Stimulated activated CD4-positive, alpha-beta T cell treated with anti-CD3 and anti-CD28 coated beads, Interleukin-1b, Interleukin-23, amount 100 ng/mL, for 24 hours (primary cell): ENCODE measurements around the gene CES3.
"Not testable (repeated sequence)": the region's sequence is repeated elsewhere in the genome, so short reads cannot be mapped to it uniquely, and the experiment has no call there.

Source experiments
- DNase-seq, 4 experiments: peaks; one replicate each; pipeline ENCODE4 v3.0.0-alpha.2; 2020; ENCODE audit warnings: low read depth in 4 of 4, low spot score in 1 of 4

CES3 gene

DNA sequence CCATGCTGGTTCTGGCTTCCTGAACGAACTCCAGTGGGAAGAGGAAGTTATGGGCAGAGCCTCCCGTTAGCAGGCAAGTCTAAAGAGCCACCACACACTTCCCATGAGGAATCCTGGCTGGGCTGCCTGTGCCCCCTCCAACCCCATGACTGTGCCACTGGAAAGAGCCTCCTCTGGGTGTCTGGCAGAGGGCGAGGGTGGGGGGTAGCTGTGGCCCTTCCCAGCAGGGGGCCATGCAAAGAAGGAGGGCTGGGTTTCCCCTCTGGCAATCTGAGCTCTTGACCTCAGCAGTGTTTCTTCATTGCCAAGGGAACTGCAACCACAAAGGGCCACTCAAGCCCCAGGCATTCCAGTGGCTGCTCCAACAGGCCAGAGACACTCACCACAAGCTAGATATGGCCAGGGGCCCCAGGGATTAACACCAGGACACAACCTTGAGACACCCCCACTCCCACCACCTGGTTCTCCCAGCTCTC, 34.1 kb upstream of the CES3 start:
- DNase-seq, result no peak

DNA sequence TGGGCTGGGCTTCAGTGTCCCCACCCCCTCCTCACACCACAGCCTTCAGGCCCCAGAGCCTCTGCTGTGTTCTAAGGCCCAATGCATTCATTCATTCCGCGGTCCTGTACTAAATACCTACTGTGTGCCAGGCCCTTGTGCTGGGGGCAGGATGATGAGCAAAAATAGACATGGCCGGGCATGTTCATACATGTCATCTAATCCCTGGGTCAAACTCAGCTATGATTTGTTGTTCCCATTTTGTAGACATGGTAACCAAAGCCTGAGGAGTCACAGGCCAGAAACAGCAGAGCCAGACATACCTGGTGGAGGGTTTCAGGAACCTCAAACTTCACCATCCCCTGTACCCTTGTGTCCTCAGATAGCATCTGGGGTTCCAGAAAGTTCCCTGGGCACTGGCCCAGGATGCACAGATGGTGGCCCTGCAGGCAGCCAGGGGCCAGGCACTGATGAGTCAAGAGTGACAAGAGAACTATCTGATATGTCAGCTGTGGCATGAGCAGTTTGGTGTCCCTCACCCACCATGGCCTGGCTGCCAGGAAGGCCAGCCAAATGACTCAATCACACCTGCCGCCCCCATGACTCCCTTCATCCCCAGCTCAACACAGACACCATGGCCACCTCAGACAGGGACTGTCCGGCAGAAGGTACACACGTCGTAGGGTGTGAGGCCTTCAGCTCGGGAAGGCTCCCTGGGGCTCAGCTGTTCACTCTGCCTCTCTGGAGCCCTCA, 33.0 kb upstream of the CES3 start:
- no peak for DNase-seq

DNA sequence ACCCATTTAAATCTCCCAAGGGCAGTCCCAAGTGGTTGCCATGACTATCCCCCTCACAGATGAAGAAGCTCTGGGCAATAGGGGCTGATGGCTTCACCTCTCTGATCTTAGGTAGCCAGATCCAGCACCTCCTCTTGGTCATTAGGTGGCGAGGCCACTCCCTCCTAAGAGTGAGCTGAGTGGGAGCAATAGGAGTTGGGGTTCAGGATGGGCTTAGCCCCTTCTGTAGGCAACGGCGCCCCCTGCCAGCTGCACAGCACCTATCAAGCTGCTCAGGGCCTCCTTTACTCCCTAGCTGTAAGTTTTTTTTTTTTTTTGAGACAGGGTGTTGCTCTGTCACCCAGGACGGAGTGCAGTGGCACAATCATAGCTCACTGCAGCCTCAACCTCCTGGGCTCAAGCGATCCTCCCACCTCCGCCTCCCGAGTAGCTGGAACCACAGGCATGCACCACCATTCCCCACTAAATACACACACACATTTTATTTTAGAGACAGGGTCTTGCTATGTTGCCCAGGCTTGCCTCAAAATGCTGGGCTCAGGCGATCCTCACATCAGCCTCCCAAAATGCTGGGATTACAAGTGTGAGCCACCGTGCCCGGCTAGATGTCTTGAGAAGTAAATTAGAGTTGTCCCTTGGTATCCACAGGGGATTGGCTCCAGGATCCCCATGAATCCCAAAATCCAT, 32.2 kb upstream of the CES3 start:
- DNase-seq, result peak in 1 of 4 experiments; percentile 29

DNA sequence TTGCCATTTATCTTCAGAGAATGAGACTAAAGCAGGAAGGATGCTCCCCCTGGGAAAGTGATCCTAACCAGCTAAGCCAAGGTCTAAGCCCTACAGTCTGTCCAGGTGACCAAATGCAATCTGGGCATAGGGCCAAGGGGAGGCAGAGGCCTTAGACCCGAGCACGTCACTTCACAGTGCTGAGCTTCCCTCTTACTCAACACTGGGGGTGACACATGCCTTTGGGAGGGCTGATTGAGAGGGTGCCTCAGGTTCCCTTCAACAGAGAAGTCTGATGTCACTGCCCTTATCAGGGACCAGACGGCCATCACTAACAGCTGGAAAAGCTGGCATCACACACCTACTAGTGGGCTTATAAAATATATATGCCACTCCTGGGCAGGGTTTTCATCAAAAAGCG, 30.9 kb upstream of the CES3 start:
- DNase-seq, result no peak

DNA sequence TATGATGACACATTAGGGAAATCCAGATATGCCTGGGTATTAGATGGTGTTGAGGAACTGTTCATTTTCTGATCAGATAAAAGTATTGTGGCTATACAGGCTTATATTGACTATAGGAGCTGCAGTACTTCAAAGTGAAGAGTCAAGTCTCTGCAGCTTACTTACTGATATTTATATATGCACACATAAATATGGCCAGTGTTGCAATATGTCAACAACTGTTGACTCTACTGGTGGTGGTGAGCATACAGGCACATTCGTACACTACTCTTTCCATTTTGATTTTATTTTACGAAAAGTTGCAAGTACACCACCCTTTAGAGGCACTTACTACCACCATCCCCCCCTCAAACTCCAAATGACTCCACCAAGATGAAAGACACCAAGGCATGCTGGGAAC, 29.4 kb upstream of the CES3 start:
- no peak for DNase-seq

DNA sequence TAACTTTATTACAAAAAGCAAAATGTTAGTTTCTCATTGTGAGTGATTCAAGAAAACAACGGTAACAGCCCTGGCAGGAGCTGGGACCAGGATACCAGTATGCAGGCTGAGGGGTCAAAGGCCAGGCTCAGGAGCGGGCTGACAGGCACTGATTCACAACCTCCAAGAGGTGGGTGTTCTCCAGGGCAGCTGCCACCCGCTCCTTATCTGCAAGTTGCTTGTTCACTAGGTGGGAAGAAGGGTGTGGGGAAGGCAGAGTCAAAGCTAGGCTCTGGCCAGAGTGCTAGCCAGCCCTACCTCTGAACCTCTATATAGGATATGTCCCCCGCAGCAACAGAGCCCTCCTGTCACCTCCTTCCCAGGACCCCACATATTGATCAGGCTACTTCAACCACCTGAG, 29.0 kb upstream of the CES3 start:
- no peak for DNase-seq

DNA sequence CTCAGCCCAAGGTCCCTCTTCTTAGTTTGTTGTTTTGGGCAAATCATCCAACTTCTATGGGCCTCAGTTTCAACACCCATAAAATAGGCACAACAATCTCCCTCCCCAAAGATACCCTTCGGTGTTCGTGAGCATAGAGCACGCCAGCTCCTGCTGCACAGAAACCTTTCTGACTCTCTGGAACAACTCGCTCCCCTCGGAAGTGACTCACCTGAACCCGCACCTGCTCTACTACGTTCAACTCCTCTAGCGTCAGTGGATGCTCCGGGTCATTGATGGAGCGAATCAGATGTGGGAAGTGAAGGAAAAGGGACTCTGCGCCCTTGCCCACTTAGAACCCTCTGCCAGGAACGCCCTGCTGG, 27.3 kb upstream of the CES3 start:
- DNase-seq, result peak in 3 of 4 experiments; percentile 23 to 41 (median 32)

DNA sequence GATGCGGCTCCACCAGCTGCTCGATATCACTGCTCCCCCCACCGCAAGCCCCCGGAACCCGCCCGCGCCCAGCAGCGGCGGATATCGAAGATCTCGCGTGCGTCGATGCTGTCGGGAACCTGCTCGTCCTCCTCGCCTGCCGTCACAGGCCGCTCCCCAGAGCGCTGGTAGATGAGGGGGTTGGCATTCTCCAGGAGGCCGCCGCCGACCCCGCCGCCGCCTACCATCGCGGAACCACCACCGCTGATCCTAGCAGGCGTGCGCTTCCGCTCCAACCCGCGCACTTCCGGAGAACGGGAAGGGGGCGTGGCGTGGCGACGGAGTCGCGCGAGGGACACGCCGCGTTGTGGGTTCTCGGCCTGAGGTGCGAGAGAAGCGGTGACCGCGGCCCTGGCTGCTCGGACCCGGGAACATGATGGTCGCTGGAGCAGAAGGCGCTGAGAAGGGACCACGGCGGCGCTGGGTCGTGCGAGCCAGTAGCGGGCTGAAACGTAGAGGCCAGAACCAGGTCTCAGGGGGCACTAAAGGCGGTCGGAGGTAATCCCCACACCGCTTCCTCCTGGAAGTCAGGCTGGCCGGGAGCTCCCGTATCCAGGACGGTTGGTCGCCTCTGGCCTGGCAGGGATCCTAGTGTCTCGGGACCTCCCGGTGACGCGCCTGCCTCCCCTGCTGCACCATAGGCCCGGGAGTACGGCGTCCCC, 26.8 kb upstream of the CES3 start, which contains the start of gene CIAO2B:
Gene CIAO2B, minus strand, starts transcription at position 265 of the 701 bp plus-strand sequence. Its CDS starts 38 bp downstream, at position 227.
- peak; percentile 75 to 91 (median 82) for DNase-seq

DNA sequence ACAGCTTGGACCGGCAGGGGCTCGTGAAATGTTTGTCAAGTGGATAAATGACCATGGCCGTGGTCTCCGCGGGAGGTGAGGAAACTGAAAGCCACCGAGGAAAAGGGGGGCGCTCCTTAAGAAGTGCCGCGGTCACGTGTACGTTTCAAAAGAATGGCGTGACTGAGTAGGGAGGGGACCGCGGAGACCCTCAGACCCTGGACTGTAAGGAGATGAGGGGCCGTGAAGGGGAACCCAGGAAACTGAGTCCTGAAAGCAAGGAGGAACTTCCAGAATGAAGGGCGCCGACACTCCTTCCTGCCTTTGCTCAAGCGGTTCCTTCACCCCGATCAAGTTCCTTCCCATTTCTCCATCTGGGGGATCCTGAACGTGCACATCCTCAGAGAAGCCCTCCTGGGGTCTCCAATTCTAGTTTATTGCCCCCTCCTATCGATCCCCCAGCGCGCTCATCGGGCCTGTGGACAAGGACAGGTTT, 26.2 kb upstream of the CES3 start:
- not testable (repeated sequence) for DNase-seq

DNA sequence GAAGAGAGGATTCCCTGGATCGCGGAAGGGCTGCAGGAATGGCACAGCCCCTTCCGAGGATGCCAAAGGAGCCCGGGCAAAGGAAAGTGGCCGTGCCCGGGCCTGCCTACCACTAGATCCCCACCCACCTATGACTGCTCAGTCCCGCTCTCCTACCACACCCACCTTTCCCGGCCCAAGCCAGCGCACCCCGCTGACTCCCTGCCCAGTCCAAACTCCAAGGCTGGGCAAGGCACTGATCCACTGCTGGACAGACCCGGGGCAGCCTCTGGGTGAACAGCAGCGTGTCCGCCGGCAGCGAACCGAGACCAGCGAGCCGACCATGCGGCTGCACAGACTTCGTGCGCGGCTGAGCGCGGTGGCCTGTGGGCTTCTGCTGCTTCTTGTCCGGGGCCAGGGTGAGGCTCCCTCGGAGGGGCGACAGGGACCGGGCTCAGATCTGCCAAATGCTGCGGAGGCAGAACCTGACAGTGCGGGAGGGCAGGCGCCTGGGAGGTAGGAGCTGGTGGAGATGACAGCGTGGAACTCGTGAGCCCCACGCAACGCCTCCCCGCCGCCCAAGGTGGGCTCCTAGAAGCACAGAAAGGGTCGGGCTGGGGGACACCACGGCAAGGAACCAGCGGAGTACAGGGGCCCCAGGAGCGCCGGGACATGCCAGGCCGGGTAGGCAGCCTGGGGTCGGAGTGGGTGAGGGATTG, 25.6 kb upstream of the CES3 start, which contains the start of gene CES2:
Gene CES2, plus strand, starts transcription at position 203 of the 698 bp plus-strand sequence. Its CDS starts 120 bp downstream, at position 323.
- no peak for DNase-seq

DNA sequence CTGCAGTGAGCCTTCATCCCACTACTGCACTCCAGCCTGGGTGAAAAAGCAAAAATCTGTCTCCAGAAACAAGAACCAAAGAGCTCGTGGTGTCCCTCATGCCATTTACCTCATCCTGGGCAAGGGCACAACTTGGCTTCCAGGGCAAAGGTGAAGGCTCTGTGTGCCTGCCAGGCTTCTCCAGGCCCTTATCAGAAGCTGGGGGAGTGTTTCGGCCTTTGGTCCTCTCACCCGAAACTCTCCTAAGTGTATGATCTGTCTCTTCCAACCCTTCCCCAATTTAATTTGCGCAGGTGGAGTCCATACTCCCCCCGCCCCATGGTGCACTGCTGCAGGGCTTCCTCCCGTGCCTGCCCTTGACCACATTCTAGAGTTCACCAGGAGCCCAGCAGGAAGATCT, 24.6 kb upstream of the CES3 start:
- no peak for DNase-seq

DNA sequence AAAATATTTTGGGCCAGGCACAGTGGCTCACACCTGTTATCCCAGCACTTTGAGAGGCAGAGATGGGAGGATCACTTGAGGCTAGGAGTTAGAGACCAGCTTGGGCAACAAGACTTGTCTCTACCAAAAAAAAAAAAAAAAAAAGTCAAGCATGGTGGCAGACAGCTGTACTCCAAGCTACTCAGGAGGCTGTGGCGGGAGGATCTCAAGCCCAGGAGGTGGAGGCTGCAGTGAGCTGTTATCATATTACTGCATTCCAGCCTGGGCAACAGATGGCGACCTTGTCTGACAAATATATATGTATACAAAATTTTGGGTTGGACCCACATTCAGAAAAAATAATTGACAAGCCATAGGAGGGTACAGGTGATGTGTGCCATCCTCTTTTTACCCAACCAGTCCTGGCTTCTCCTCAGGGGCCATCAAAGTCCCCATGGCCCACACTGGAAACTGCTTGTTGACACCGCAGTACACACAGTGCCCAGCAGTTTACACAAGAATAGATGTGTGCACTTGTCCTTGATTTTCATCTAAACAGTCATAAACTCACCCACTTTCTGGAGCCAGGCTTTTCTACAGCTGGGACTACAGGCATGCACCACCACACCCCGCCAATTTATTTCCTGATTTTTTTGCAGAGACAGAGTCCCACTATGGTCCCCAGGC, 24.0 kb upstream of the CES3 start:
- DNase-seq, result no peak

DNA sequence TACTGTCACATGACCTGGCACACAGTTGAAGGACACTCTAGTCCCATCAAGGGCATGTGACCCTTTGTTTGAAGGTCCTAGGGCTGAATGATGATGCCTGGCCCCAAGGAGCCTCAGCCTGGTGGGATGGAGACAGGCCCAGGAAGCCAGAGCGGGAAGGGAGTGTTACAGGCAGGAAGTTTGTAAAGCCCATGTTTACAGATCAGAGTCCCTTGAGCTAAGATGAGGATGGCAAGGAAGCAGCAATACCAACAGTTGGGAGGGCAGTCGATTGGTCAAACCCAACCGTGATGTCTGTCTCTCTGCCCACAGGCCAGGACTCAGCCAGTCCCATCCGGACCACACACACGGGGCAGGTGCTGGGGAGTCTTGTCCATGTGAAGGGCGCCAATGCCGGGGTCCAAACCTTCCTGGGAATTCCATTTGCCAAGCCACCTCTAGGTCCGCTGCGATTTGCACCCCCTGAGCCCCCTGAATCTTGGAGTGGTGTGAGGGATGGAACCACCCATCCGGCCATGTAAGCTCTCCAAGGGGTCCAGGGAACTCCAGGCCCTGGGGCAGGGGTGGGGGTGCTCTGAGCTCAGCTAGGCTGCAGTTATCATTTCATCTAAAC, 23.2 kb upstream of the CES3 start:
- no peak for DNase-seq

DNA sequence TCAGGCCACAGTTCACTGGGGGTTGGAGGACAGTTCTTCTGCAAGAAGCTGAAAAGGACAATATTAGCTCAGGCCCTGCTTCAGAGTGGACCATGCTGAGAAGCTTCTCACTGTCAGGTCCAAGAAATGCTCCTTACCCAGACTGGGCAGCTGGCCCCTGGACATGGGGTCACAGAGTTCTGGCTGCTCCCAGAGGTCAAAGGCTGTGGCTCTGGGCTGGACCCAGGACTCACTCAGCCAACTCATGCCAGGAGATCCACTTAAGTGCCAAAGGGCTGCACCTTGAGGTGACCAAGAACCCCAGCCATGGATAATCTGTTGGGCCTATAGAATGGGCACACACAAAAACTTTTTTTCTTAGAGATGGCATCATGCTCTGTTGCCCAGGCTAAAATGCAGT, 21.7 kb upstream of the CES3 start:
- no peak for DNase-seq

DNA sequence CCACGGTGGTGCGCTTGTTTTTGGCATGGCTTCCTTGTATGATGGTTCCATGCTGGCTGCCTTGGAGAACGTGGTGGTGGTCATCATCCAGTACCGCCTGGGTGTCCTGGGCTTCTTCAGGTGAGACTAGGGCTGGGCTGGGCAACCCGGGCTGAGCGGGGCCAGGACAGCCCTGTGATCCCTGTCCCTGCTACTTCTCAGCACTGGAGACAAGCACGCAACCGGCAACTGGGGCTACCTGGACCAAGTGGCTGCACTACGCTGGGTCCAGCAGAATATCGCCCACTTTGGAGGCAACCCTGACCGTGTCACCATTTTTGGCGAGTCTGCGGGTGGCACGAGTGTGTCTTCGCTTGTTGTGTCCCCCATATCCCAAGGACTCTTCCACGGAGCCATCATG, 20.8 kb upstream of the CES3 start:
- DNase-seq, result no peak

DNA sequence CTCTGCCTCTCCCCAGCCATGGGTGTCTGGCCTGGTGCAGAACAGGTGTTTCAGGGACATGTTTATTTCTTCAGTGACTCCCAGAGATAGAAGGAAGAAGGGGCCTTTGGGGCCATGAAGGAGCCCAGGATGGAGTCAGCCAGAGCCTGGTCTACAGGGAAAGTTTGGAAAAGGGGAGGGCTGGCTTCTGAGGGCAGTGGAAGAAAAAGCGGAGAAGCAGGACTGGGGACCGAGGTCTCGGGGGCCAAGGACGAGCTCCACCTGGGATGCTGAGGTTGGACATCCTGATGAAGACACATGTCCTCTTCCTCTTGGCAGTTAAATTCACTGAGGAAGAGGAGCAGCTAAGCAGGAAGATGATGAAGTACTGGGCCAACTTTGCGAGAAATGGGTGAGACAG, 18.1 kb upstream of the CES3 start:
- no peak for DNase-seq

DNA sequence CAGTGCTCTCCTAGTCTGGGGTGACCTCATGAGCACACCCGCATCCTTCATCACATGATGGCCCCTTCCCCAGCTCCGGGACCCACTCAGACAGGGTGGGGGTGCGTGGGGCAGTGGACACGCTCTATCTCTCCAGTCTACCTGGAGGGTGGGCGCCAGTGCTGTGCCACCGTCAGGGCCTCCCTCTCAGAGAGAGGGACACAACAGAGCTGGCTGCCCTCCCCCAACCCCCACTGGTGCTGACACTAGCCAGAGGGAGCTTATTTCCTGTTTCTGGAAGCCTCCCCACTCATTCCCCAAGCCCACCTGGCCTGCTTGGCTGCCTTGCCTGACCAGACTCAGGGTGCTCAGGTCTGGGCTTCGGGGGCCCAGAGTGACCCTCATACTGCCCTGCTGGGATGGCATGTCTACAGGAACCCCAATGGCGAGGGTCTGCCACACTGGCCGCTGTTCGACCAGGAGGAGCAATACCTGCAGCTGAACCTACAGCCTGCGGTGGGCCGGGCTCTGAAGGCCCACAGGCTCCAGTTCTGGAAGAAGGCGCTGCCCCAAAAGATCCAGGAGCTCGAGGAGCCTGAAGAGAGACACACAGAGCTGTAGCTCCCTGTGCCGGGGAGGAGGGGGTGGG, 17.5 kb upstream of the CES3 start:
- DNase-seq, result no peak

DNA sequence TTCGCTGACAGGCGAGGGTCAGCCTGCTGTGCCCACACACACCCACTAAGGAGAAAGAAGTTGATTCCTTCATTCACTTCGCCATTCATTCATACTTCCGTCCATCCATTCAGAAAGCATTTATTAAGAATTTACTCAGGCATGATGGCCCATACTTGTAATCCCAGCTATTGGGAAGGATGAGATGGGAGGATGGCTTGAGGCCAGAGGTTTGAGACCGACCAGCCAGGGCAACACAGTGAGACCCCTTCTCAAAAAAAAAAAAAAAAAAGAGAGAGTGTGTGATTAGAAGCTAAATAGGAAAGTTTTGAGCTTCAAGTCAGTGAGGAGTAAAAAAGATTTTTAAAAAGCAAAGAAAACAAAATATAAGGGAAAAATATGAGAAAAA, 17.0 kb upstream of the CES3 start:
- no peak for DNase-seq

DNA sequence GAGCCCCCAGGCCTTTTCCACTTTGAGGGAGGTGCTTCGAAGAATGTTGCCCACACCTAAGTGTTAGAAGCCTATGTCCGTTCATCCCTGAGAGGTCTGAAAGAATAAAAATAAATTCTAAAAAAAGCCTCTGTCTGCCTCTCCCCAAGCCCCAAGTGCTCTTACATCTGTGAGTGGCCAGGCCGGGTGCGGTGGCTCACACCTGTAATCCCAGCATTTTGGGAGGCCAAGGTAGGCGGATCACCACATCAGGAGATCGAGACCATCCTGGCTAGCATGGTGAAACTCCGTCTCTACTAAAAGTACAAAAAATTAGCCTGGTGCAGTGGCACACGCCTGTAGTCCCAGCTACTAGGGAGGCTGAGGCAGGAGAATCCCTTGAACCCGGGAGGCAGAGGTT, 16.1 kb upstream of the CES3 start:
- not testable (repeated sequence) for DNase-seq

DNA sequence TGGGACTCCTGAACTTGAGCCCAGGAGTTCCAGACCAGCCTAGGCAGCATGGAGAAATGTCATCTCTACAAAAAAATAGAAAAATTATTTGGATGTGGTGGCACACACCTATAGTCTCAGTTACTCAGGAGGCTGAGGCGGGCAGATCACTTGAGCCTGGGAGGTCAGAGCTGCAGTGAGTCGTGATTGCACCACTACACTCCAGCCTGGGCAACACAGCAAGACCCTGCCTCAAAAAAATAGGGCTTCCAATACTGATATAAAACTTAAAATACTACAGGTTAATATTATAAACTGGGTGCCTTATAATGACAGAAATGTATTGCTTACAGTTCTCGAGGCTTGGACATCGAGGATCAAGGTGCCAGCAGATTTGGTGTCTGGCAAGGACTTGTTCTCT, 15.1 kb upstream of the CES3 start:
- DNase-seq, result no peak
